WTC11 (cell line): ENCODE measurements around the gene DEXI. TPM values are rescaled to one million over a fixed set of nuclear protein-coding genes. Genes with fewer than 3 reads are reported as not detected.

Source experiments
- ATAC-seq: fragments of 200-7000 bp; cut with Tn5 transposase; 2 replicates; pipeline ENCODE4 v1.10.0; 2021; ENCODE audit warnings: mild to moderate bottlenecking, moderate library complexity
- CTCF ChIA-PET: fragments of 300-600 bp; sonication (Branson Sonifier 250); formaldehyde crosslinking; loops from one replicate; lab custom pipeline; 2021; ENCODE audit warnings: antibody characterized with exemption; lab: Charles Lee
- POLR2A ChIA-PET: fragments of 350-600 bp; sonication (Branson Sonifier 250); formaldehyde crosslinking; loops from one replicate; lab custom pipeline; 2021; ENCODE audit warnings: antibody characterized with exemption; lab: Charles Lee
- DNase-seq: peaks from one replicate; pipeline ENCODE4 v3.0.0; 2021; ENCODE audit warnings: low spot score
- H3K27ac Mint-ChIP-seq: 2 replicates; pipeline ENCODE4 v1.8.0; 2021; ENCODE audit warnings: mixed read lengths
- H3K27me3 Mint-ChIP-seq: 2 replicates; pipeline ENCODE4 v1.8.0; 2021; ENCODE audit warnings: low read depth, mild to moderate bottlenecking, moderate library complexity, mixed read lengths
- H3K36me3 Mint-ChIP-seq: 2 replicates; pipeline ENCODE4 v1.8.0; 2021; ENCODE audit warnings: mixed read lengths
- H3K4me1 Mint-ChIP-seq: 2 replicates; pipeline ENCODE4 v1.8.0; 2022; ENCODE audit warnings: mixed read lengths
- H3K4me3 Mint-ChIP-seq: 2 replicates; pipeline ENCODE4 v1.8.0; 2021; ENCODE audit warnings: mild to moderate bottlenecking, moderate library complexity, mixed read lengths
- H3K9me3 Mint-ChIP-seq: 2 replicates; pipeline ENCODE4 v1.8.0; 2021; ENCODE audit warnings: mixed read lengths
- E2F4 ChIP-seq: sonication (generic); formaldehyde crosslinking; IDR thresholded peaks from 2 replicates; pipeline ENCODE4 v1.8.1; 2022; ENCODE audit warnings: low read depth, mild to moderate bottlenecking, moderate library complexity, missing genetic modification reagents, borderline replicate concordance
- ERG ChIP-seq: fragments of 250-450 bp; sonication (Bioruptor Pico); IDR thresholded peaks from 2 replicates; pipeline ENCODE4 v1.8.0; 2021; ENCODE audit warnings: mild to moderate bottlenecking
- FOXJ3 ChIP-seq: sonication (generic); formaldehyde crosslinking; IDR thresholded peaks from 2 replicates; pipeline ENCODE4 v1.9.0; 2021; ENCODE audit warnings: missing genetic modification reagents, mild to moderate bottlenecking, borderline replicate concordance
- MAX ChIP-seq: sonication (generic); formaldehyde crosslinking; IDR thresholded peaks from 2 replicates; pipeline ENCODE4 v1.8.0; 2022; ENCODE audit warnings: mild to moderate bottlenecking, missing genetic modification reagents
- NFYB ChIP-seq: sonication (generic); formaldehyde crosslinking; conservative IDR thresholded peaks from 2 replicates; pipeline ENCODE4 v1.8.0; 2022; ENCODE audit warnings: low read depth, missing genetic modification reagents
- RELA ChIP-seq: sonication (generic); formaldehyde crosslinking; IDR thresholded peaks from 2 replicates; pipeline ENCODE4 v1.8.1; 2022; ENCODE audit warnings: missing genetic modification reagents, mild to moderate bottlenecking, borderline replicate concordance
- SMAD3 ChIP-seq: sonication (generic); formaldehyde crosslinking; IDR thresholded peaks from 2 replicates; pipeline ENCODE4 v1.8.0; 2022; ENCODE audit warnings: missing genetic modification reagents, mild to moderate bottlenecking, borderline replicate concordance
- ZNF232 ChIP-seq: sonication (generic); formaldehyde crosslinking; IDR thresholded peaks from 2 replicates; pipeline ENCODE4 v1.8.0; 2022; ENCODE audit warnings: mild to moderate bottlenecking, missing genetic modification reagents
- ZNF263 ChIP-seq: sonication (generic); formaldehyde crosslinking; IDR thresholded peaks from 2 replicates; pipeline ENCODE4 v1.8.1; 2022; ENCODE audit warnings: low read depth, mild to moderate bottlenecking, moderate library complexity, missing genetic modification reagents
- ZNF532 ChIP-seq: fragments of 250-450 bp; sonication (Bioruptor Pico); IDR thresholded peaks from 2 replicates; pipeline ENCODE4 v1.9.0; 2021; ENCODE audit warnings: mild to moderate bottlenecking, borderline replicate concordance
- ZNF671 ChIP-seq: fragments of 250-450 bp; sonication (Bioruptor Pico); IDR thresholded peaks from 2 replicates; pipeline ENCODE4 v1.8.0; 2021; ENCODE audit warnings: mild to moderate bottlenecking
- total RNA-seq: library from RNA; stranded (reverse); gene quantifications from 3 replicates; pipeline ENCODE4 v1.2.3, GENCODE V29; 2021
- TF ChIP-seq, protein P1 (sequence below): sonication (generic); formaldehyde crosslinking; IDR thresholded peaks from 2 replicates; pipeline ENCODE4 v1.8.1; 2023; ENCODE audit warnings: mild to moderate bottlenecking, missing genetic modification reagents
- TF ChIP-seq, protein P2 (sequence below): sonication (generic); formaldehyde crosslinking; IDR thresholded peaks from 2 replicates; pipeline ENCODE4 v1.8.0; 2023; ENCODE audit warnings: missing genetic modification reagents
- TF ChIP-seq, protein P3 (sequence below): sonication (generic); formaldehyde crosslinking; IDR thresholded peaks from 2 replicates; pipeline ENCODE4 v1.8.0; 2023; ENCODE audit warnings: missing genetic modification reagents, mild to moderate bottlenecking, borderline replicate concordance
- TF ChIP-seq, protein P4 (sequence below): sonication (generic); formaldehyde crosslinking; IDR thresholded peaks from 2 replicates; pipeline ENCODE4 v1.8.1; 2023; ENCODE audit warnings: mild to moderate bottlenecking, moderate library complexity, missing genetic modification reagents

DEXI gene
- total RNA-seq, 1 experiment from 2014 or later, result 33.7 TPM

DNA sequence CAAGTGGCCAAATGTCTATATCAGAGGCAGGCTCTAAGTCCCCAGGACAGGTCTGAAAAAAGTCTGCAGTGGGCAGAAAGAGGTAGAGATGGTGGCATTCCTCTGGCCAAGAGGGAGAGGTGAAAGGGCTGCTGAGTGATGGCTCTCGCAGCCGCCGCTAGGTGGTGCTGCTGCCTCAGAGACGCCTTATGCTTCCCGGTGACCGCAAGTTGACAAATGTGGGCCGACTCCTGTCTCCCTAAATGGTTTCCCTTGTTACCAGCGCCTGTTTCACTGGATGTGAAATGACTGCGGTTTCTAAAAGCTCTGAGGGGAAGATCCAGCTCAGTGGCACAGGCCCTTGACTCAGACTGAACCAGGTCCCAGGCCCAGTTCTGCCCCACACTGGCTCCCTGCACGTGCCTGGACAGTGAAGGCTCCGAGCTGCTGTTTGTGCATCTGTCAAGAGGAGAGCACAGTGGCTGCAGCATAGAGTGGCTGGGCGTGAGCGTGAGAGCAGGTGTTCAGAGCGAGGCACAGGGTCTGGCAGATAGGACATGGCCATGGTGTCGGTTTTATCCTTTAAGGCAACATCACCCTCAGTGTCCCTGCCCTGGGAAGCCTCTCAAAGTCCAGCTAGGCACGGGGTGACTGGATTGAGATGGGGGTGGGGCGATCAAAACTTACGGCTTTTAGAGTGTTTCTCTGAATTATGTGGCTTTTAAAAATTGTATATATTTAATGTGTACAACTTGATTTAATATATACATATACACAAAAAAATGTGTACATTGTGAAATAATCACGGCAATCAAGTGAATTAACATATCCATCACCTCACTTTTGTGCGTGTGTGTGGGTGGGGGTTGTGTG is 22.0 kb upstream of the DEXI start (continued):
- TF ChIP-seq, protein P1, sequence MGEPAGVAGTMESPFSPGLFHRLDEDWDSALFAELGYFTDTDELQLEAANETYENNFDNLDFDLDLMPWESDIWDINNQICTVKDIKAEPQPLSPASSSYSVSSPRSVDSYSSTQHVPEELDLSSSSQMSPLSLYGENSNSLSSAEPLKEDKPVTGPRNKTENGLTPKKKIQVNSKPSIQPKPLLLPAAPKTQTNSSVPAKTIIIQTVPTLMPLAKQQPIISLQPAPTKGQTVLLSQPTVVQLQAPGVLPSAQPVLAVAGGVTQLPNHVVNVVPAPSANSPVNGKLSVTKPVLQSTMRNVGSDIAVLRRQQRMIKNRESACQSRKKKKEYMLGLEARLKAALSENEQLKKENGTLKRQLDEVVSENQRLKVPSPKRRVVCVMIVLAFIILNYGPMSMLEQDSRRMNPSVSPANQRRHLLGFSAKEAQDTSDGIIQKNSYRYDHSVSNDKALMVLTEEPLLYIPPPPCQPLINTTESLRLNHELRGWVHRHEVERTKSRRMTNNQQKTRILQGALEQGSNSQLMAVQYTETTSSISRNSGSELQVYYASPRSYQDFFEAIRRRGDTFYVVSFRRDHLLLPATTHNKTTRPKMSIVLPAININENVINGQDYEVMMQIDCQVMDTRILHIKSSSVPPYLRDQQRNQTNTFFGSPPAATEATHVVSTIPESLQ (CRISPR knock-in tag), result no peak
- TF ChIP-seq NFYB (CRISPR knock-in tag), result no peak
- TF ChIP-seq E2F4, result no peak
- TF ChIP-seq ERG (CRISPR knock-in tag), result no peak

DNA sequence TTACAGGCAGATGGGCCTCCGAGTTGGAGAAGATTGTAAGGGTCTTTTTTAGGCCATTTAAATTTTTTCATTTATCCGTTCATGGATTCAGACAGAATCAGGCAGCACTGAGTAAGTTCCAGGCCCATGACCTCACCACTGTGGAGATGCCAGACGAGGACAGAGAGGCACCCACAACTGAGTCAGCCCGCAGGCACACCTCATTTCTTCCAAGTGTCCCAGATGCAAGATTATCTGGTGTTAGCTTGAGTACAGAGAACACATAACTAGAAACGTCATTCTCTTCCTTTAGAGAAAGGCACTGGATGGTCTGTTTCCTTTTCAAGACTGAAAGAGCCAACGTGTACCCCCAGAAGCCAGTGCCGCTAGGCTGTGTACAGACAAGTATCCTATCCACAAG is 19.0 kb upstream of the DEXI start:
- H3K36me3 Mint-ChIP-seq, result peaks cover 12% of the 10 kb centered on the region
- ChIA-PET POLR2A (no interaction called here), CTCF (interaction anchor here (5.5 kb wide), 1 partner anchor 9 kb away, joined by 70 read pairs; no protein-coding TSS in a partner anchor)
- H3K4me3 Mint-ChIP-seq, result no peak overlapping the region
- peak overlapping the region; percentile 34; the same call in 1 of the 2 replicates for H3K27ac Mint-ChIP-seq
- DNase-seq (no peak), ATAC-seq (no peak)
- peaks cover 4% of the 10 kb centered on the region for H3K4me1 Mint-ChIP-seq
- no peaks in the 10 kb centered on the region for H3K27me3 Mint-ChIP-seq
- H3K9me3 Mint-ChIP-seq, result no peaks in the 10 kb centered on the region
- TF ChIP-seq FOXJ3 (CRISPR knock-in tag) (no peak), MAX (CRISPR knock-in tag) (no peak), ZNF263 (no peak), ZNF232 (CRISPR knock-in tag) (no peak), ZNF532 (CRISPR knock-in tag) (no peak), SMAD3 (no peak), RELA (CRISPR knock-in tag) (no peak), ZNF671 (CRISPR knock-in tag) (no peak)
- TF ChIP-seq, protein P2, sequence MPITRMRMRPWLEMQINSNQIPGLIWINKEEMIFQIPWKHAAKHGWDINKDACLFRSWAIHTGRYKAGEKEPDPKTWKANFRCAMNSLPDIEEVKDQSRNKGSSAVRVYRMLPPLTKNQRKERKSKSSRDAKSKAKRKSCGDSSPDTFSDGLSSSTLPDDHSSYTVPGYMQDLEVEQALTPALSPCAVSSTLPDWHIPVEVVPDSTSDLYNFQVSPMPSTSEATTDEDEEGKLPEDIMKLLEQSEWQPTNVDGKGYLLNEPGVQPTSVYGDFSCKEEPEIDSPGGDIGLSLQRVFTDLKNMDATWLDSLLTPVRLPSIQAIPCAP (CRISPR knock-in tag), result no peak
- TF ChIP-seq, protein P3, sequence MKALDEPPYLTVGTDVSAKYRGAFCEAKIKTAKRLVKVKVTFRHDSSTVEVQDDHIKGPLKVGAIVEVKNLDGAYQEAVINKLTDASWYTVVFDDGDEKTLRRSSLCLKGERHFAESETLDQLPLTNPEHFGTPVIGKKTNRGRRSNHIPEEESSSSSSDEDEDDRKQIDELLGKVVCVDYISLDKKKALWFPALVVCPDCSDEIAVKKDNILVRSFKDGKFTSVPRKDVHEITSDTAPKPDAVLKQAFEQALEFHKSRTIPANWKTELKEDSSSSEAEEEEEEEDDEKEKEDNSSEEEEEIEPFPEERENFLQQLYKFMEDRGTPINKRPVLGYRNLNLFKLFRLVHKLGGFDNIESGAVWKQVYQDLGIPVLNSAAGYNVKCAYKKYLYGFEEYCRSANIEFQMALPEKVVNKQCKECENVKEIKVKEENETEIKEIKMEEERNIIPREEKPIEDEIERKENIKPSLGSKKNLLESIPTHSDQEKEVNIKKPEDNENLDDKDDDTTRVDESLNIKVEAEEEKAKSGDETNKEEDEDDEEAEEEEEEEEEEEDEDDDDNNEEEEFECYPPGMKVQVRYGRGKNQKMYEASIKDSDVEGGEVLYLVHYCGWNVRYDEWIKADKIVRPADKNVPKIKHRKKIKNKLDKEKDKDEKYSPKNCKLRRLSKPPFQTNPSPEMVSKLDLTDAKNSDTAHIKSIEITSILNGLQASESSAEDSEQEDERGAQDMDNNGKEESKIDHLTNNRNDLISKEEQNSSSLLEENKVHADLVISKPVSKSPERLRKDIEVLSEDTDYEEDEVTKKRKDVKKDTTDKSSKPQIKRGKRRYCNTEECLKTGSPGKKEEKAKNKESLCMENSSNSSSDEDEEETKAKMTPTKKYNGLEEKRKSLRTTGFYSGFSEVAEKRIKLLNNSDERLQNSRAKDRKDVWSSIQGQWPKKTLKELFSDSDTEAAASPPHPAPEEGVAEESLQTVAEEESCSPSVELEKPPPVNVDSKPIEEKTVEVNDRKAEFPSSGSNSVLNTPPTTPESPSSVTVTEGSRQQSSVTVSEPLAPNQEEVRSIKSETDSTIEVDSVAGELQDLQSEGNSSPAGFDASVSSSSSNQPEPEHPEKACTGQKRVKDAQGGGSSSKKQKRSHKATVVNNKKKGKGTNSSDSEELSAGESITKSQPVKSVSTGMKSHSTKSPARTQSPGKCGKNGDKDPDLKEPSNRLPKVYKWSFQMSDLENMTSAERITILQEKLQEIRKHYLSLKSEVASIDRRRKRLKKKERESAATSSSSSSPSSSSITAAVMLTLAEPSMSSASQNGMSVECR, result no peak
- TF ChIP-seq, protein P4, sequence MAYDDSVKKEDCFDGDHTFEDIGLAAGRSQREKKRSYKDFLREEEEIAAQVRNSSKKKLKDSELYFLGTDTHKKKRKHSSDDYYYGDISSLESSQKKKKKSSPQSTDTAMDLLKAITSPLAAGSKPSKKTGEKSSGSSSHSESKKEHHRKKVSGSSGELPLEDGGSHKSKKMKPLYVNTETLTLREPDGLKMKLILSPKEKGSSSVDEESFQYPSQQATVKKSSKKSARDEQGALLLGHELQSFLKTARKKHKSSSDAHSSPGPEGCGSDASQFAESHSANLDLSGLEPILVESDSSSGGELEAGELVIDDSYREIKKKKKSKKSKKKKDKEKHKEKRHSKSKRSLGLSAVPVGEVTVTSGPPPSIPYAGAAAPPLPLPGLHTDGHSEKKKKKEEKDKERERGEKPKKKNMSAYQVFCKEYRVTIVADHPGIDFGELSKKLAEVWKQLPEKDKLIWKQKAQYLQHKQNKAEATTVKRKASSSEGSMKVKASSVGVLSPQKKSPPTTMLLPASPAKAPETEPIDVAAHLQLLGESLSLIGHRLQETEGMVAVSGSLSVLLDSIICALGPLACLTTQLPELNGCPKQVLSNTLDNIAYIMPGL (CRISPR knock-in tag), result no peak
